ENCODE data around the gene SETSIP.

SETSIP gene

DNA sequence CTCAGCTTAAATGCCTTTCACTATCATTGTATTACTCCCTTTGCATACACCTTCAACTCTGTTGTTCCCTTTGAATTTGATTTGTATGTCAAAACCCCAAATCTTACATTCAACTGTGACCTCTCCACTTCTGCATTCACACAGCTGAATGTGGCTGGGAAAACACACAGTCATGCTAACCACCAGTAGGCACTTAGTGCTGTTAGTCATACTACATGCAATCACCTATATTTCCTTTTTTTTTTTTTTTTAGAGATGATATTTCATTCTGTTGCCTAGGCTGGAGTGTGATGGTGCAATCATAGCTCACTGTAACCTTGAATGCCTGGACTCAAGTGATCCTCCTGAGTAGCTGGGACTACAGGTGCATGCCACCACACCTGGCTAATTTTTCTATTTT, 21.1 kb upstream of the SETSIP start:
- Mint-ChIP-seq H3K27ac (no peak overlapping the region), H3K9me3 (no peaks in the 10 kb centered on the region), H3K4me3 (no peak overlapping the region), H3K27me3 (ENCODE audit: low read depth, poor library complexity) (no peaks in the 10 kb centered on the region), H3K36me3 (ENCODE audit: low read depth) (peaks cover 5% of the 10 kb centered on the region), H3K4me1 (no peaks in the 10 kb centered on the region)
- DNase-seq: no peak
- TF ChIP-seq, protein P1, sequence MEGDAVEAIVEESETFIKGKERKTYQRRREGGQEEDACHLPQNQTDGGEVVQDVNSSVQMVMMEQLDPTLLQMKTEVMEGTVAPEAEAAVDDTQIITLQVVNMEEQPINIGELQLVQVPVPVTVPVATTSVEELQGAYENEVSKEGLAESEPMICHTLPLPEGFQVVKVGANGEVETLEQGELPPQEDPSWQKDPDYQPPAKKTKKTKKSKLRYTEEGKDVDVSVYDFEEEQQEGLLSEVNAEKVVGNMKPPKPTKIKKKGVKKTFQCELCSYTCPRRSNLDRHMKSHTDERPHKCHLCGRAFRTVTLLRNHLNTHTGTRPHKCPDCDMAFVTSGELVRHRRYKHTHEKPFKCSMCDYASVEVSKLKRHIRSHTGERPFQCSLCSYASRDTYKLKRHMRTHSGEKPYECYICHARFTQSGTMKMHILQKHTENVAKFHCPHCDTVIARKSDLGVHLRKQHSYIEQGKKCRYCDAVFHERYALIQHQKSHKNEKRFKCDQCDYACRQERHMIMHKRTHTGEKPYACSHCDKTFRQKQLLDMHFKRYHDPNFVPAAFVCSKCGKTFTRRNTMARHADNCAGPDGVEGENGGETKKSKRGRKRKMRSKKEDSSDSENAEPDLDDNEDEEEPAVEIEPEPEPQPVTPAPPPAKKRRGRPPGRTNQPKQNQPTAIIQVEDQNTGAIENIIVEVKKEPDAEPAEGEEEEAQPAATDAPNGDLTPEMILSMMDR (IDR thresholded peaks at IDR 0.05): no peak

DNA sequence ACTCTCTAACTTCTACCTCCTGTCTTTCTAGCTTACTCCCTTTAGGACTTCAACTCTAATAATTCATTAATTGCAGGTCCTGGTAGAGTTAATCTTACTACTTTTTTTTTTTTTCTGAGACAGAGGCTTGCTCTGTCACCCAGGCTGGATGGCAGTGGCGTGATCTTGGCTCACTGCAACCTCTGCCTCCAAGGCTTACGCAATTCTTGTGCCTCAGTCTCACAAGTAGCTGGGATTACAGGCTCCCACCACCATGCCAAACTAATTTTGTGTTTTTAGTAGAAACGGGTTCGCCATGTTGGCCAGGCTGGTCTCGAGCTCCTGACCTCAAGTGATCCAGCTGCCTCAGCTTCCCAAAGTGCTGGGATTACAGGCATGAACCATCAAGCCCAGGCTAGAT, 20.7 kb upstream of the SETSIP start:
- Mint-ChIP-seq H3K9me3 (no peaks in the 10 kb centered on the region), H3K36me3 (ENCODE audit: low read depth) (peaks cover 10% of the 10 kb centered on the region), H3K4me1 (no peaks in the 10 kb centered on the region), H3K27ac (no peak overlapping the region), H3K4me3 (no peak overlapping the region), H3K27me3 (ENCODE audit: low read depth, poor library complexity) (no peaks in the 10 kb centered on the region)
- TF ChIP-seq, protein P1 (IDR thresholded peaks at IDR 0.05): no peak
- DNase-seq: no peak

DNA sequence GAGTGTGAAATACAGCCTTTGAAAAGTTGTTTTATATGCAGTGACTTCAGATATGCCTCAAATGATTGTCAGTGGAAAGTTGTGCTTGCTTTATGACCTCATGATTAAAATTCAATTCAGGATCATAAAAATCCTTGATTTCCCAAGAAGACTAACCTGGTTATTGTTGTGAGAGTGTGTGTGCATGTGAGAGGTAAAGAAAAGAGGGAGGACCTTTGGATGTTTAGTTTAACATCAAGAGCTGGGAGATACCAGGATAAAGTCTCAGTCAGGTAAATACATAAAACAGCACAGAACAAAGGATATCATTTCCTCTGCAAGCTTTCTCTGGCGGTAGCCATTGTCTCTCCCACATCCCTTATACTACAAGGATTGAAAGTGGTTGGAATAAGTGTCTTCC, 19.4 kb upstream of the SETSIP start:
- peaks cover 20% of the 10 kb centered on the region for H3K36me3 Mint-ChIP-seq (ENCODE audit: low read depth)
- DNase-seq: no peak
- H3K9me3 Mint-ChIP-seq: no peaks in the 10 kb centered on the region
- no peak overlapping the region for H3K27ac Mint-ChIP-seq
- no peak overlapping the region for H3K4me3 Mint-ChIP-seq
- TF ChIP-seq, protein P1 (IDR thresholded peaks at IDR 0.05): no peak
- H3K4me1 Mint-ChIP-seq: no peaks in the 10 kb centered on the region
- no peaks in the 10 kb centered on the region for H3K27me3 Mint-ChIP-seq (ENCODE audit: low read depth, poor library complexity)

DNA sequence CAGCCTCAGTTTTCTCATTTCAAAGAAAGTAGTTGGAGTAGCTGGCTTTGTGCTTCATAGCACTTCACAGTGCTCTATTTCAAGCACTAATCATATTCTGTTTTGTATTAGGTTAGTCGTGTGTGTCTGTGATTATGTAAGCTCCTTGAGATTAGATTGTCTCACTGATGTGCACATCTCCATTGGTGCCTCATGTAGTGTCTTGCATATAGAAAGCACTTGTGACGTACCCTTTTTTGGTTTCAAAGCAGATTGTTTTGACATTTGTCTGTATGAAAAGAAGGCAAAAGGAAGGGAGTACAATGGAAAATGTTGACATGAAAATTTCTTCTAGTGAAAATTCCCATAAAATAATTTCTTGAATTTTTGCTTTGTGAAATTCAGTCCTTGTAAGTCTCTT, 18.9 kb upstream of the SETSIP start:
- TF ChIP-seq, protein P1 (IDR thresholded peaks at IDR 0.05): no peak
- DNase-seq: no peak
- no peaks in the 10 kb centered on the region for H3K4me1 Mint-ChIP-seq
- H3K36me3 Mint-ChIP-seq (ENCODE audit: low read depth): peaks cover 25% of the 10 kb centered on the region
- H3K4me3 Mint-ChIP-seq: no peak overlapping the region
- H3K27me3 Mint-ChIP-seq (ENCODE audit: low read depth, poor library complexity): no peaks in the 10 kb centered on the region
- H3K9me3 Mint-ChIP-seq: no peaks in the 10 kb centered on the region
- no peak overlapping the region for H3K27ac Mint-ChIP-seq

DNA sequence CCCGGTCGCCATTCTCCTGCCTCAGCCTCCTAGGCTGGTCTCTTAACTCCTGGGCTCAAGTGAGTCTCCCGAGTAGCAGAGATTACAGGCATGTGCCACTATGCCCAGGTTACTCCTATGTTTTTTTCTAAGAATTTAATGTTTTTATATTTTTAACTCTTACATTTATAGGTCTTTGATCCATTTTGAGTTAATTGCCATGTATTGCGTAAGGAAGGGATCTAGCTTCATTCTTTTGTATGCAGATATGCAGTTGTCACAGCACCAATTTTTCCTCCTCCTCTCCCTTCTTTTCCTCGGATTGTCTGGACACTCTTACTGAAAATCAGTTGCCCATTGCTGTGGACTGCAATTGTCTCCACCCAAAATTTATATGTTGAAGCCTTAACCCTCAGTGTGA, 16.4 kb upstream of the SETSIP start:
- no peak for DNase-seq
- Mint-ChIP-seq H3K9me3 (peaks cover 14% of the 10 kb centered on the region), H3K27ac (no peak overlapping the region), H3K4me1 (no peaks in the 10 kb centered on the region), H3K27me3 (ENCODE audit: low read depth, poor library complexity) (no peaks in the 10 kb centered on the region), H3K4me3 (no peak overlapping the region), H3K36me3 (ENCODE audit: low read depth) (peaks cover 34% of the 10 kb centered on the region)
- TF ChIP-seq, protein P1 (IDR thresholded peaks at IDR 0.05): no peak

DNA sequence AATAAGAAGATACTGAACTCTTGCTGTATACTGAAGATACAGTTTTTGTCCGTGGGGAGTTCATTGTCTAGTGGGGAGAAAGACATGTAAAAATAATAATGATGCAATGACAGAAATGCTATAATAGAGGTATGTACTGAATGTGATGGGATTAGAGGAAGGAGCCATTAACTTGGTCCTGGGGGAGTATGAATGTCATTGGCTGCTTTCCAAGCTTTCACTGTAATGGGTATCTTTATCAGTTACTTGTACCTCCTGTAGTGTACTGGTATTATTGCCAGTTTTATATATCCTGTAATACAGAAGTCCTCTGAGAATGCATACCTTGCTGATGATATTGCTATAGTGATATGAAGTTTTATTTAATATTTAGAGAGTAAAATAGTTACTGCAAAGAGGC, 12.3 kb upstream of the SETSIP start:
- Mint-ChIP-seq H3K4me3 (no peak overlapping the region), H3K36me3 (ENCODE audit: low read depth) (peaks cover 57% of the 10 kb centered on the region), H3K27me3 (ENCODE audit: low read depth, poor library complexity) (peaks cover 4% of the 10 kb centered on the region), H3K27ac (no peak overlapping the region), H3K9me3 (peaks cover 47% of the 10 kb centered on the region), H3K4me1 (no peaks in the 10 kb centered on the region)
- TF ChIP-seq, protein P1 (IDR thresholded peaks at IDR 0.05): no peak
- no peak for DNase-seq

Data from nephron progenitor cell (in vitro differentiated cells).